Measurements from ENCODE around the gene TESK1.
"Not testable (repeated sequence)": the region's sequence is repeated elsewhere in the genome, so short reads cannot be mapped to it uniquely, and the experiment has no call there.

Gene TESK1

GRCh38 chr9:35570709-35571504 lies 34.2 kb upstream of the TESK1 start:
- H3K27ac Mint-ChIP-seq, result peak overlapping the region; percentile 85
- H3K4me3 Mint-ChIP-seq, result peak overlapping the region; percentile 3
- peaks cover 26% of the 10 kb centered on the region for H3K4me1 Mint-ChIP-seq
- H3K9me3 Mint-ChIP-seq, result no peaks in the 10 kb centered on the region
- H3K27me3 Mint-ChIP-seq, result no peaks in the 10 kb centered on the region
- peak; percentile 79 for ATAC-seq
- H3K36me3 Mint-ChIP-seq, result no peaks in the 10 kb centered on the region

- Mint-ChIP-seq H3K9me3 (peaks cover 5% of the 10 kb centered on the region), H3K27ac (no peak overlapping the region), H3K4me3 (no peak overlapping the region), H3K27me3 (no peaks in the 10 kb centered on the region), H3K36me3 (peaks cover 10% of the 10 kb centered on the region), H3K4me1 (peaks cover 21% of the 10 kb centered on the region)
- ATAC-seq, result no peak
These were observed 30.4 kb upstream of the TESK1 start for GRCh38 chr9:35574578-35575122.

- ATAC-seq, result no peak
- peaks cover 14% of the 10 kb centered on the region for H3K4me1 Mint-ChIP-seq
- no peak overlapping the region for H3K27ac Mint-ChIP-seq
- no peak overlapping the region for H3K4me3 Mint-ChIP-seq
- H3K9me3 Mint-ChIP-seq, result peaks cover 8% of the 10 kb centered on the region
- no peaks in the 10 kb centered on the region for H3K27me3 Mint-ChIP-seq
- peaks cover 17% of the 10 kb centered on the region for H3K36me3 Mint-ChIP-seq
These were observed 29.6 kb upstream of the TESK1 start for GRCh38 chr9:35575478-35575877.

GRCh38 chr9:35577486-35577885 lies 27.6 kb upstream of the TESK1 start:
- Mint-ChIP-seq H3K36me3 (peaks cover 31% of the 10 kb centered on the region), H3K9me3 (peaks cover 14% of the 10 kb centered on the region), H3K4me1 (peaks cover 6% of the 10 kb centered on the region), H3K27me3 (no peaks in the 10 kb centered on the region), H3K27ac (no peak overlapping the region), H3K4me3 (no peak overlapping the region)
- no peak for ATAC-seq

GRCh38 chr9:35579130-35579529 lies 25.9 kb upstream of the TESK1 start:
- no peaks in the 10 kb centered on the region for H3K27me3 Mint-ChIP-seq
- peak overlapping the region; percentile 27 for H3K27ac Mint-ChIP-seq
- H3K4me3 Mint-ChIP-seq, result no peak overlapping the region
- H3K9me3 Mint-ChIP-seq, result peaks cover 14% of the 10 kb centered on the region
- peaks cover 6% of the 10 kb centered on the region for H3K4me1 Mint-ChIP-seq
- H3K36me3 Mint-ChIP-seq, result peaks cover 32% of the 10 kb centered on the region
- peak; percentile 79 for ATAC-seq

GRCh38 chr9:35579659-35580227 lies 25.3 kb upstream of the TESK1 start:
- peak overlapping the region; percentile 27 for H3K27ac Mint-ChIP-seq
- H3K4me3 Mint-ChIP-seq, result not testable (repeated sequence)
- H3K9me3 Mint-ChIP-seq, result peaks cover 14% of the 10 kb centered on the region

GRCh38 chr9:35583521-35583920 lies 21.5 kb upstream of the TESK1 start:
- H3K4me3 Mint-ChIP-seq, H3K27me3 Mint-ChIP-seq, H3K4me1 Mint-ChIP-seq, ATAC-seq, H3K27ac Mint-ChIP-seq: not testable (repeated sequence)
- peaks cover 42% of the 10 kb centered on the region for H3K36me3 Mint-ChIP-seq
- peaks cover 17% of the 10 kb centered on the region for H3K9me3 Mint-ChIP-seq

More at GRCh38 chr9:35579659-35580227, 25.3 kb upstream of the TESK1 start:
- not testable (repeated sequence) for H3K27me3 Mint-ChIP-seq, ATAC-seq, H3K4me1 Mint-ChIP-seq
- peaks cover 32% of the 10 kb centered on the region for H3K36me3 Mint-ChIP-seq

- not testable (repeated sequence) for H3K4me3 Mint-ChIP-seq, ATAC-seq, H3K27me3 Mint-ChIP-seq, H3K4me1 Mint-ChIP-seq, H3K27ac Mint-ChIP-seq
- peaks cover 12% of the 10 kb centered on the region for H3K9me3 Mint-ChIP-seq
- peaks cover 42% of the 10 kb centered on the region for H3K36me3 Mint-ChIP-seq
These were observed 20.4 kb upstream of the TESK1 start for GRCh38 chr9:35584681-35585080.

GRCh38 chr9:35588506-35588905 lies 16.6 kb upstream of the TESK1 start:
- H3K4me1 Mint-ChIP-seq, ATAC-seq, H3K4me3 Mint-ChIP-seq, H3K27me3 Mint-ChIP-seq, H3K27ac Mint-ChIP-seq: not testable (repeated sequence)
- peaks cover 33% of the 10 kb centered on the region for H3K36me3 Mint-ChIP-seq
- H3K9me3 Mint-ChIP-seq, result peaks cover 14% of the 10 kb centered on the region

GRCh38 chr9:35593581-35593980 lies 11.5 kb upstream of the TESK1 start:
- ATAC-seq, result no peak
- Mint-ChIP-seq H3K27ac (no peak overlapping the region), H3K36me3 (peaks cover 45% of the 10 kb centered on the region), H3K4me3 (no peak overlapping the region), H3K27me3 (no peaks in the 10 kb centered on the region), H3K4me1 (no peaks in the 10 kb centered on the region), H3K9me3 (peaks cover 18% of the 10 kb centered on the region)

- Mint-ChIP-seq H3K9me3 (peaks cover 18% of the 10 kb centered on the region), H3K36me3 (peaks cover 39% of the 10 kb centered on the region), H3K4me3 (no peak overlapping the region), H3K4me1 (peaks cover 3% of the 10 kb centered on the region), H3K27me3 (no peaks in the 10 kb centered on the region), H3K27ac (no peak overlapping the region)
- ATAC-seq, result no peak
These were observed 10.6 kb upstream of the TESK1 start for GRCh38 chr9:35594471-35594870.

GRCh38 chr9:35596907-35597306 lies 8.2 kb upstream of the TESK1 start:
- H3K36me3 Mint-ChIP-seq, result peaks cover 37% of the 10 kb centered on the region
- peaks cover 18% of the 10 kb centered on the region for H3K9me3 Mint-ChIP-seq
- not testable (repeated sequence) for H3K4me1 Mint-ChIP-seq, H3K27me3 Mint-ChIP-seq, ATAC-seq, H3K27ac Mint-ChIP-seq, H3K4me3 Mint-ChIP-seq

- Mint-ChIP-seq H3K4me1 (peaks cover 18% of the 10 kb centered on the region), H3K27ac (no peak overlapping the region)
- no peak for ATAC-seq
These were observed 6.0 kb upstream of the TESK1 start for GRCh38 chr9:35598866-35599590.

GRCh38 chr9:35599763-35600604 lies 5.1 kb upstream of the TESK1 start:
- H3K27me3 Mint-ChIP-seq, result no peaks in the 10 kb centered on the region
- H3K27ac Mint-ChIP-seq, result no peak overlapping the region
- peaks cover 25% of the 10 kb centered on the region for H3K4me1 Mint-ChIP-seq
- H3K36me3 Mint-ChIP-seq, result peaks cover 17% of the 10 kb centered on the region
- peaks cover 5% of the 10 kb centered on the region for H3K9me3 Mint-ChIP-seq
- ATAC-seq, result no peak
- H3K4me3 Mint-ChIP-seq, result no peak overlapping the region

More at GRCh38 chr9:35598866-35599590, 6.0 kb upstream of the TESK1 start:
- H3K27me3 Mint-ChIP-seq, result no peaks in the 10 kb centered on the region
- H3K9me3 Mint-ChIP-seq, result peaks cover 5% of the 10 kb centered on the region
- no peak overlapping the region for H3K4me3 Mint-ChIP-seq
- peaks cover 23% of the 10 kb centered on the region for H3K36me3 Mint-ChIP-seq
